COR-L47 (cell line): ENCODE data around the gene ELK3.

ENCODE experiments used
- DNase-seq: peaks from one replicate; lab custom pipeline; 2025; lab: John Stamatoyannopoulos, UW

Gene ELK3

GRCh38 chr12:96193725-96194575 is at the start of gene ELK3:
Gene ELK3, plus strand, starts transcription at chr12:96194375.
- DNase-seq = peak; percentile 37

GRCh38 chr12:96146747-96147146 is 47.4 kb upstream of the ELK3 start:
- no peak for DNase-seq

- no peak for DNase-seq
These were observed 43.7 kb upstream of the ELK3 start for GRCh38 chr12:96150442-96150841.

GRCh38 chr12:96152164-96152563 is 42.0 kb upstream of the ELK3 start:
- DNase-seq = no peak

- no peak for DNase-seq
These were observed 40.9 kb upstream of the ELK3 start for GRCh38 chr12:96153131-96153725.

- DNase-seq = no peak
These were observed 39.0 kb upstream of the ELK3 start for GRCh38 chr12:96155181-96155580.

- DNase-seq = no peak
These were observed 38.4 kb upstream of the ELK3 start for GRCh38 chr12:96155781-96156180.

GRCh38 chr12:96156211-96156610 is 38.0 kb upstream of the ELK3 start:
- no peak for DNase-seq

GRCh38 chr12:96157427-96157826 is 36.7 kb upstream of the ELK3 start:
- no peak for DNase-seq

GRCh38 chr12:96164951-96165811 is 29.0 kb upstream of the ELK3 start:
- DNase-seq = no peak

- no peak for DNase-seq
These were observed 27.4 kb upstream of the ELK3 start for GRCh38 chr12:96166765-96167164.

GRCh38 chr12:96167492-96167891 is 26.7 kb upstream of the ELK3 start:
- no peak for DNase-seq

- DNase-seq = no peak
These were observed 23.8 kb upstream of the ELK3 start for GRCh38 chr12:96170328-96170727.

- no peak for DNase-seq
These were observed 23.4 kb upstream of the ELK3 start for GRCh38 chr12:96170762-96171161.

- DNase-seq = no peak
These were observed 22.3 kb upstream of the ELK3 start for GRCh38 chr12:96171905-96172304.

- no peak for DNase-seq
These were observed 21.2 kb upstream of the ELK3 start for GRCh38 chr12:96172981-96173380.

GRCh38 chr12:96176575-96176974 is 17.6 kb upstream of the ELK3 start:
- DNase-seq = no peak

GRCh38 chr12:96177013-96177412 is 17.2 kb upstream of the ELK3 start:
- DNase-seq = no peak

GRCh38 chr12:96183734-96184370 is 10.3 kb upstream of the ELK3 start:
- no peak for DNase-seq

GRCh38 chr12:96185914-96186313 is 8.3 kb upstream of the ELK3 start:
- DNase-seq = no peak

- DNase-seq = no peak
These were observed 7.4 kb upstream of the ELK3 start for GRCh38 chr12:96186607-96187301.

- DNase-seq = no peak
These were observed 6.2 kb upstream of the ELK3 start for GRCh38 chr12:96187956-96188355.
